ENCODE measurements around the gene CHST11.

GRCh38 chr12:104618691-104619090 is 161.9 kb downstream of the CHST11 start:
- TF ChIP-seq POLR2A (IDR thresholded peaks at IDR 0.05) (no peak), CTCF (IDR thresholded peaks at IDR 0.05 in 8 of 11, conservative IDR thresholded peaks at IDR 0.05 in 3 of 11) (no peak), POLR2AphosphoS5 (IDR thresholded peaks at IDR 0.05) (no peak)

Data from spleen (tissue), 7 donors.